Pulmonary artery endothelial cell (primary cell): ENCODE measurements around the gene RUFY2. TPM values are rescaled to one million over a fixed set of nuclear protein-coding genes. Genes with fewer than 3 reads are reported as not detected.
A peak's percentile ranks its signal among the peaks of the same experiment; 100 is the strongest.
"Not testable (repeated sequence)": the region's sequence is repeated elsewhere in the genome, so short reads cannot be mapped to it uniquely, and the experiment has no call there.

Source experiments
- DNase-seq: peaks from one replicate; pipeline ENCODE4 v3.0.0-alpha.2; 2011; ENCODE audit warnings: low read depth, low spot score
- total RNA-seq: library from RNA; depleted of rRNA; stranded (reverse); fragments of >200 nt; gene quantifications from 2 replicates; pipeline ENCODE4 v1.2.3, GENCODE V29; 2014

Gene RUFY2
- total RNA-seq, 1 donor from 2014 or later = 18.4 TPM

- no peak for DNase-seq
Measured at GRCh38 chr10:68327889-68328786, 78.9 kb downstream of the RUFY2 start.

DNA sequence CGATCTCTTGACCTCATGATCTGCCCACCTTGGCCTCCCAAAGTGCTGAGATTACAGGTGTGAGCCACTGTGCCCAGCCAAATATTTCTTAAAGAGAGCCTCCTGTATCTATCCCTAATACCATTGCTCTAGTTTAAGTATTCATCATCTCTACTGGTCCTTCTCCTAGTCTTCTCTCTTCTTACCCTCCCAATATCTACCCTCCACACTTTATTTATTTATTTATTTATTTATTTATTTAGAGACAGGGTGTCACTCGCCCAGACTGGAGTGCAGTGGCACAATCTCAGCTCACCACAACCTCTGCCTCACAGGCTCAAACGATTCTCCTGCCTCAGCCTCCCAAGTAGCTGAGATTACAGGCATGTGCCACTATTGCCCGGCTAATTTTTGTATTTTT is 82.7 kb downstream of the RUFY2 start:
- DNase-seq = not testable (repeated sequence)

DNA sequence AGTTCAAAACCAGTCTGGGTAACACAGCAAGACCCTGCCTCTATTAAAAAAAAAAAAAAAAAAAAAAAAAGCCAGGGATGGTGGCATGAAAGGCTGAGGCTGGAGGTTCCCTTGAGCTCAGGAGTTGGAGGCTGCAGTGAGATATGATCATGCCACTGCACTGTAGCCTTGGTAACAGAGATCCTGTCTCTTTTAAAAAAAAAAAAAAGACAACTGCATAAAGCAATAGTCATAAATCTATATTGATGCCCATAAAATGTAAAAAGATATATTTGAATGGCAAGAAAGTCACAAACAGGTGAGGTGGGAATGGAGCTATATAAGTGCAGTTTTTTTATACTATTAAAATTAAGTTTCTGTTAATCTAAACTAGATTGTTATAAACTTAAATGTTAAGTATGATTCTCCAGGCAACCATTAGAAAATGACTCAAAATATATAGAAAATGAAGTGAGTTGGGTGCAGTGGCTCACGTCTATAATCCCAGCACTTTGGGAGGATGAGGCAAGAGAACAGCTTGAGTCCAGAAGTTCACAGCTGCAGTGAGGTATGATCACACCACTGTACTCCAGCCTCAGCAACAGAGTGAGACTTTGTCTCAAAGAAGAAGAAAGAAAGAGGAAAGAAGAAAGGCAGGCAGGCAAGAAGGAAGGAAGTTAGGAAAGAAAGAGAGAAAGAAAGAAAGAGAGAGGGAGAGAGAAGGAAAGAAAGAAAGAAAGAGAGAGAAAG is 88.6 kb downstream of the RUFY2 start:
- DNase-seq = no peak

DNA sequence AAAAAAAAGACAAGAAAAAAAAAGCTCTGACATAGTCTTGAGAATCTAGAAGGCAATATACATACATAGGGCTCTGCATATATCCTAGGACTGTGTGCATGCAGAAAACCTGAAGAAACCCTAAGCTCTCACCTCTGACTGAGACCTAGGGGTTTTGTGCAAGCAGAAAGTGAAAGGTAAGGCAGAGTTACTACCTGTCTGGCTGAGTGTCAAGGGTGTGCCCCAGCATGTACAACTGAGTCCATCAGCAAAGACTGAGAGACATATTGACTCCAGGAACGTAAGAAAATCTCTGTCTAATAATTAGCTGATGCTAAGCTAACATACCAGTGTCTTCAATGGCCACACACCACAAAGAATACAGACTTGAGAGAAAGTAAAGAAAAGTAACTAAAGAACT is 91.5 kb downstream of the RUFY2 start:
- DNase-seq = no peak

DNA sequence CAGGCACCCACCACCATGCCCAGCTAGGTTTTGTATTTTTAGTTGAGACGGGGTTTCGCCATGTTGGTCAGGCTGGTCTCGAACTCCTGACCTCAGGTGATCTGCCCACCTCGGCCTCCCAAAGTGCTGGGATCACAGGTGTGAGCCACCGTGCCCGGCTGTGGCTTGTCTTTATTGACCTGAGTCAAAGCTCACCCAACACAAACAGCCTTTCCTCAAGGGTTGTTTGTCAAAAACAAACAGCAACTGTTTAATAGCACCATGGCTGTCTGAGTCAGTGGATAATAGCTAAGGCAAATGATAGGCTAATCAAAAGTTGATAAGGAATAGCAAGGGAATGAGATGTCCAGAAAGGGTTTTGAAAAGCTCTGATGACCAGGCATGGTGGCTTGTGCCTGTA is 92.1 kb downstream of the RUFY2 start:
- DNase-seq = not testable (repeated sequence)

DNA sequence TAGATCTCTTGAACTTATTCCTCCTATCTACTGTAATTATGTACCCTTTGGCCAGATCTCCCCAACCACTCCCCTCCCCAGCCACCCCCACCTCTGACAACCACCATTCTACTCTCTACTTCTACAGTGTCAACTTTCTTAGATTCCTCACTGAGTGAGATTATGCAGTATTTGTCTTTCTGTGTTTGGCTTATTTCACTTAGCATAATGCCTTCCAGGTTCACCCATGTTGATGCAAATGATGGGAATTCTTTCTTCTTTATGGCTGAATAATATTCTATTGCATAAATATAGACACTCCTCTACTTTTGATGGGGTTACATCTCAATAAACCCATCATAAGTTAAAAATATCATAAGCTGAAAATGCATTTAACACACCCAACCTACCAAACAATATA is 96.5 kb downstream of the RUFY2 start:
- DNase-seq = no peak

- no peak for DNase-seq
Measured at GRCh38 chr10:68305854-68306253, 101.2 kb downstream of the RUFY2 start.

GRCh38 chr10:68303849-68304412 is 103.1 kb downstream of the RUFY2 start:
- no peak for DNase-seq

GRCh38 chr10:68302871-68303270 is 104.2 kb downstream of the RUFY2 start:
- DNase-seq = no peak

DNA sequence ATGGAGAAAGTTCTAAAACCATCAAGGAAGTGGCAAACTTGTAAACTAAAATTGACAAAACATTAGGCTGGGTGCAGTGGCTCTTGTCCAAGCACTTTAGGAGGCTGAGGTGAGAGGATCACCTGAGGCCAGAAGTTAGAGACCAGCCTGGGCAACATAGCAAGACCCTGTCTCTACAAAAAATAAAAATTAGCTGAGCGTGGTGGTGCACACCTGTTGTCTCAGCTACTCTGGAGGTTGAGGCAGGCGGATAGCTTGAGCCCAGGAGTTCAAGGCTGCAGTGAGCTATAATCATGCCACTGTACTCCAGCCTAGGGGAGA is 104.6 kb downstream of the RUFY2 start:
- no peak for DNase-seq

DNA sequence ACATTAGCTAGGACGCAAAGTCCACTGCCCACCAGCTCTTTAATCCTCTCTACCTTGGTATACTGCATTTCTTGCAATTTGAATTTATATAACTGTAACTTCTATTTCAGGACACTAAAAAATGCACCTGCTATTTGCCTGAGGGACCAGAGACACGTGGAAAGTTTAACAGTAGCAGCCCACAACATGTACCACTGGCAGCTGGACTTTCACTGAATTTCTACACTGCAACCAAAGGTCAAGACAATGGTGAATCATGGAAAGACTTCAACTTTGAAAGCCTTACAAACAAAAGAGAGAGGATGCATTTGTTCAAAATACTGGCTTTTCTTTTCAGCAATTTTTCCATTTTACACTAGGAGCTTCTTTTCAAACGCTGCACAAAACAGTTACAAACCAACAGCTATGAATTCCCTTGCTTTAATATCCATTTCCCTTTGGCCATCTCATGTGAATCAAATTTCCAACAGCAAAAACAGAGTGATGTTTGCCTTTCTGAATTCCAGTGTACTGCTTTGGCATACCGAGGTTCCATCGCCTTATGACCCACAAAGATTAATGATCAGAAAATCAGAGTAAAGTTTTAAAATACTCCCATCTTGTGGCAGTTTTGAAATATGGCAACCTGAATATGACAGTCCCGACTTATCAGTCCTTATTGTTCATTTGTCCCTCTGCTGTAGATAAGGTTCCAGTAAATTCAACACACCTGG is 105.1 kb downstream of the RUFY2 start:
- peak; percentile 13 for DNase-seq

DNA sequence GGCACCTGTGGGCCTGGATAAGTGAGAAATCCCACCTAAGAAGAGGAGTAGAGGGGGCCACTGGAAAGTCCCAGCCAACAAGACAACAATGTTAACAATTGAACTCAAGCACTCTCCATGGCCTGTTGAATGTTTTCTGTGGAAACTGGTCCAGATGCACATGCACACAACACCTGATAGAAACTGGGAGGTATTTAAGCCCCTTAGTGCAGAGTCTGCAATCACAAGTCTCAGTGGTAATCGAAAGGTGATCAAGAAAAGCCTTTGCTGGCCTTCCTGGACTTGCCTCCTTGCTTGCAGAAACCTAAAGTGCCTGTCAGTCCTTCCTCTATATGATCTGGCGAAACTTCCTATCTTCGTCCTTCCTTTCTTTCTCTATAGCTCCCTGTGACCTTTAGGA is 105.8 kb downstream of the RUFY2 start:
- no peak for DNase-seq

DNA sequence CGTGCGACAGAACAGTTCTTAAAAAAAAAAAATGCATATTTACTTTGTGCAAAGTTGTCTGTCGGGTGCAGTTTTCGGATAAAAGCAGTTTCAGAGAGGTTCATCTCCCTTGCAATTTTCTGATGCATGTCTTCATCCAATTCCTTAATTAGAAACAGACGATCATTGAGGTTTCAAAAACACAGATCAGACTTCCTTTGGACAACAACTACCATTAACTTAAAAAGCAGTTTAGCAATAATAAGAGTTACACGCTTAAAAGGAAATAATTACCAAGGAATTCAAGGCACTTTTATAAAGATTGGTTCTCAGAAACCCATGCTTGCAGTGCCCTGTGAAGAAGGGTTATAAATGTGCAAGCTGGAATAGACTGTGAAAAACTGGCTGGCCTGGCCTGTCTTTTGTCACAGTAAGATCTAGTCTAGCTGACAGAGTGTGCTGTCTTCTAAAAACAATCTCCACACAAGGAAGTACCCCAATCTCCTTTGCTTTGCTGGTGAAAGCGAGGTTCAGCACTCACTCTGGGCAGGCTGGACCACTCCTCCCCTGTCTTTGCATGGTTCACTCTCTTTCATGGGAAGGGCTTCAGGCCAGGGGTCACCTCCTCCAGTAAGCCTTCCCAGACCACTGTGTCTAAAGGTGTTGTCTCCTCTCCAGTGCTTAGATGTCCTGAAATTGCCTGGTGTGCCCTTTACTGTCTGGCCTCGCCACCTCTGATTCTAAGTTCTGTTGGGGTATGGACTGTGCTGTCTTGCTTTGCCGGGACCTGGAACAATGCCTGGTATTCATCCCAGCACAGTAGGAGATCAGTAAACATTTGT is 110.0 kb downstream of the RUFY2 start:
- DNase-seq = no peak

Other genes with a start within 250 kb of the RUFY2 start
- gene ATOH7, start 175.2 kb downstream of the RUFY2 start, total RNA-seq = not detected in 2 replicates
- gene HNRNPH3, start 75.2 kb downstream of the RUFY2 start, total RNA-seq = 24.1 and 64.6 TPM in 2 replicates
- gene PBLD, start 74.3 kb downstream of the RUFY2 start, total RNA-seq = 3.0 and 3.9 TPM in 2 replicates
- 8.1 and 11.1 TPM in 2 replicates for gene DNA2, start 64.7 kb upstream of the RUFY2 start, total RNA-seq
- 9.5 and 10.9 TPM in 2 replicates for gene SLC25A16, start 120.2 kb upstream of the RUFY2 start, total RNA-seq
- 0.07 and 0.21 TPM in 2 replicates for gene TET1, start 153.1 kb upstream of the RUFY2 start, total RNA-seq